Astrocyte (in vitro differentiated cells and primary cell): ENCODE measurements around the gene SNX2.

Experiments
- CTCF ChIP-seq: IDR thresholded peaks from 2 replicates; pipeline ENCODE4 v1.5.1; 2011; ENCODE audit warnings: low read depth, mild to moderate bottlenecking, inconsistent platforms, low read length, moderate library complexity; ENCODE audit not compliant: insufficient read depth
- EZH2 ChIP-seq: IDR thresholded peaks from 2 replicates; pipeline ENCODE4 v1.6.1; 2012; ENCODE audit warnings: mild to moderate bottlenecking, low read length, inconsistent platforms; ENCODE audit not compliant: insufficient read depth

- TF ChIP-seq EZH2 = no peak
- TF ChIP-seq CTCF = no peak
Measured at GRCh38 chr5:122844910-122845228, 70.0 kb downstream of the SNX2 start.
